Loucy (cell line): ENCODE results near the gene BRAF.
"Not testable (repeated sequence)": the region's sequence is repeated elsewhere in the genome, so short reads cannot be mapped to it uniquely, and the experiment has no call there.

Source experiments
- EZH2phosphoT487 ChIP-seq: fragments of 200-600 bp; IDR thresholded peaks from 2 replicates; pipeline ENCODE4 v1.6.1; 2018; ENCODE audit warnings: antibody characterized with exemption, mild to moderate bottlenecking, moderate library complexity, borderline replicate concordance
- TF ChIP-seq, protein P1 (sequence below): fragments of 200-600 bp; sonication (generic); conservative IDR thresholded peaks from 2 replicates; pipeline ENCODE4 v1.5.1; 2014; ENCODE audit warnings: mild to moderate bottlenecking, antibody characterized with exemption, low read length

GRCh38 chr7:140765441-140765840, 159.3 kb downstream of the BRAF start:
- TF ChIP-seq, protein P1, sequence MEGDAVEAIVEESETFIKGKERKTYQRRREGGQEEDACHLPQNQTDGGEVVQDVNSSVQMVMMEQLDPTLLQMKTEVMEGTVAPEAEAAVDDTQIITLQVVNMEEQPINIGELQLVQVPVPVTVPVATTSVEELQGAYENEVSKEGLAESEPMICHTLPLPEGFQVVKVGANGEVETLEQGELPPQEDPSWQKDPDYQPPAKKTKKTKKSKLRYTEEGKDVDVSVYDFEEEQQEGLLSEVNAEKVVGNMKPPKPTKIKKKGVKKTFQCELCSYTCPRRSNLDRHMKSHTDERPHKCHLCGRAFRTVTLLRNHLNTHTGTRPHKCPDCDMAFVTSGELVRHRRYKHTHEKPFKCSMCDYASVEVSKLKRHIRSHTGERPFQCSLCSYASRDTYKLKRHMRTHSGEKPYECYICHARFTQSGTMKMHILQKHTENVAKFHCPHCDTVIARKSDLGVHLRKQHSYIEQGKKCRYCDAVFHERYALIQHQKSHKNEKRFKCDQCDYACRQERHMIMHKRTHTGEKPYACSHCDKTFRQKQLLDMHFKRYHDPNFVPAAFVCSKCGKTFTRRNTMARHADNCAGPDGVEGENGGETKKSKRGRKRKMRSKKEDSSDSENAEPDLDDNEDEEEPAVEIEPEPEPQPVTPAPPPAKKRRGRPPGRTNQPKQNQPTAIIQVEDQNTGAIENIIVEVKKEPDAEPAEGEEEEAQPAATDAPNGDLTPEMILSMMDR = not testable (repeated sequence)
- TF ChIP-seq EZH2phosphoT487 = not testable (repeated sequence)
